ENCODE data around the gene MCM3AP.

- TF ChIP-seq CTCF (IDR thresholded peaks at IDR 0.05; ENCODE audit: poor library complexity) (no peak), EZH2phosphoT487 (IDR thresholded peaks at IDR 0.05; ENCODE audit: low read depth, severe bottlenecking, unreplicated experiment) (no peak), EZH2 (IDR thresholded peaks at IDR 0.05; ENCODE audit: borderline replicate concordance) (no peak)
These were observed 97.6 kb downstream of the MCM3AP start for GRCh38 chr21:46187814-46188213.

All from hepatocyte (in vitro differentiated cells).